Activated CD4-positive, alpha-beta T cell treated with anti-CD3 and anti-CD28 coated beads, Interleukin-2, amount 50 U/mL, for 1 hour (primary cell): ENCODE data around the gene FDXACB1.

Experiments
- DNase-seq: peaks from one replicate; pipeline ENCODE4 v3.0.0-alpha.2; 2020

FDXACB1 gene, protein sequence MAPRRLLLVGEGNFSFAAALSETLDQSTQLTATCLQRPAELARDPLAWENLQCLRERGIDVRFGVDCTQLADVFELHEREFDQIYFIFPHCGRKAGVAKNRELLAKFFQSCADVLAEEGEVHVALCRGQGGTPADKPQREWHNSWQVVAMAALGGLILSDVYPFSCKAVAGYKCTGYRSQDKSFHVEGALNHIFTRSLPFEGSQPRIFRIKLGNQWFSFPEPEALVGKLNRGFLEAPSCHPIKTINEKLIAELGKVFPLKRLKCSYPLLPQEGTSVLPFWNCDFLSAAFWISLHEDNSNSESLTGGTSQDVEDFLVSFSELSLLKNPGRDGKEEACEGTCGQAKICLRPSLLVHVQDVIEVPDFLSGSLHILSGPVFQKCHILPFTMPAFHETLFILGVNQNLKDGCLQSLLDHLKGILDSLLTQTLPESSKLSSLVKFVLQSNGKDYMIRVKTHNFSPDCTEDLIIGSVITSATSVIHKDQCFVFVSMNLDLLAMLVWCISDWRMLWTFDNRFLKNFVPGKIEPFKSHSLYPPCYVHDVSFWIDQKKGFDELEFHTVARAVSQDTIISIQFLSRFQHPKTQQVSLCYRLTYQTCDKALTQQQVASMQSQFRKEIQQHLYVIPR

DNA sequence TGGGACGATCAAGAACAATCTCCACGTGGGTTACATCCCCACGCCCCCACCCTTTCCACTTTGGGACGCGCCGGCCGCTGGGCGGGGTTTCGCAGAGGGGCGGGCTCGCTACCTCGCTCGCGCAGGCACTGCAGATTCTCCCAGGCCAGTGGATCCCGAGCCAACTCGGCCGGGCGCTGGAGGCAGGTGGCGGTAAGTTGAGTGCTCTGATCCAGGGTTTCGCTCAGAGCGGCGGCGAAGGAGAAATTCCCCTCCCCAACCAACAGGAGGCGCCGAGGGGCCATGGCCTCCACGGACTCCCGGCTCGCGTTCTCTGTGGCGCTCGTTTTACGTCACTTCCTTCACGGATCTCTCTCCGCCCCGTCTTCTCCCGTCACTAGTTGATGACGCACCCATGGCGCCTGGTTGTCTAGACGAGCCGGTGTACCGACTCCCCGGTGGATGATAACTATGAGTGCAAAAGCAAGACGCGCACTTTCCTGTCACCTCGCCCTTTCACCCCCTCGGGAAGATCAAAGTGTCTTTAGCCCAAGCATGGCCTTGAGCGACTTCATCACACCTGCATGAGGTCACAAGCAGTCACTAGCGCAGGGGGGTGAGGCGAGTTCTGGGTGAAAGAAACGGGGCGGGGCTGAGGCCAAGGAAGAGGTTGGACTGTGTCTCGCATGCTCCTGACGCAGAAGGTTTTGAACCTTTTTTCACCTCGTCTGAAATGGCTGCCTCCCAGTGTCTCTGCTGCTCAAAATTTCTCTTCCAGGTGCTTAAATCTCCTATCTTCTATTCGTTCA is at the start of gene FDXACB1, which contains the start of gene CFAP68:
Gene FDXACB1 (minus strand): TSS at position 317 of the 788 bp plus-strand sequence. CDS start 33 bp downstream, at position 284.
Gene CFAP68 (plus strand): TSS at position 693 of the 788 bp plus-strand sequence. CDS start 20 bp downstream, at position 713.
- peak; percentile 94 for DNase-seq

DNA sequence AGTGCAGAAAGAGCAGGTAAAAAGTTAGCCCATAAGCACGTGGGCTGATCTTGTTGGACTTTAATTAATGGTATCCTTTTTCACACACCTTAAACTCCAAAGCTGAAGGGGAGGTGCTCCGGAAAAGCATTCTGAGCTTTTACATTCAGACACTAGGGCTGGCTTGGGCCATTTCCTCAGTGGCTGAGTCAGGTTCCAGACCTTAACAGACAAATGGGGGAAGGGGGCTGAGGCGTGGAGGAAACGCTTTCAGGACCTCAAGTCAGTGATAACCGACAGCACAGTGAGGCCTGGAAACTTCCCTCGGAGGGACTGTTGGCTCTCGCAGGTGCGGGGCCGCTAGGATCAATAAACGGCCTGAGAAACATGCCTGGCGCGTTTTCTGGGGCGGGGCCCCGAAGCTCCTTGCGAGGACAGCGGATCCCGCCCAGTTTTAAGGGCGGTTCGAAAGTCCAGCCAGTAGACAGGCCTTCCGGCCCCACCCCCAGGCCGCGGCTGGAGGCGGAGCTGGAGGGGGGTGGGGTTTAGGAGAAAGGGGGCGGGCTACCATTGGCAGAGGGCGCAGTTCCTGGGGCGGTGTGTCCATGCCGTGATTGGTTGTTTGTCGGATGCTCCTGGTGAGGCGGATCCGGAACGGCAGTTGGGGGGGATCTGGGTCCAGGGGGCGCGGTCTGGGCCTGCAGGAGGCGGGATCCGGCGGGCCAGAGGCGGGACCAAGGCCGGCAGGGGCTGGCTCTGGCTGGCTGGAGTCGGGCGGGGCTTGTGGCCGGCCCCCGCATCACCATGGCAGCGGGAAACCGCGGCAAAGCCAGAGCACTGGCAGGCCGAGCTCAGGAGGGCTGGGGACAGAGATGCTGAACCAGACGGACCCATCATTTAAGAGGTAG is 47.8 kb upstream of the FDXACB1 start:
- peak; percentile 92 for DNase-seq

DNA sequence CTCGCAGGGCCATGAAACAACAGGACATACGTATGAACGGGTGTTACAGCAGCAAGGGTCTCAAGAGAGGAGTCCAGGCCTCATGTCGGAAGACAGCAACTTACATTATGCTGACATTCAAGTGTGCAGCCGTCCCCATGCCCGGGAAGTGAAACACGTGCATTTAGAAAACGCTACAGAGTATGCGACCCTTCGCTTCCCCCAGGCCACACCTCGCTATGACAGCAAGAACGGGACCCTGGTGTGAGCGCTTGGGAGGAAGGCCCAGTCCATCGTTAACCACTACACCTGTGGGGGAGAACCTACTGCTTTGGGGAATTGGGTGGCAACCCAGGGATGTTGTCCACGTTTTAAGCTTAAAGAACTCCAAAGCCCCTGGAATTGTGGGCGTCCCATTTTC is 47.0 kb upstream of the FDXACB1 start:
- DNase-seq: no peak

DNA sequence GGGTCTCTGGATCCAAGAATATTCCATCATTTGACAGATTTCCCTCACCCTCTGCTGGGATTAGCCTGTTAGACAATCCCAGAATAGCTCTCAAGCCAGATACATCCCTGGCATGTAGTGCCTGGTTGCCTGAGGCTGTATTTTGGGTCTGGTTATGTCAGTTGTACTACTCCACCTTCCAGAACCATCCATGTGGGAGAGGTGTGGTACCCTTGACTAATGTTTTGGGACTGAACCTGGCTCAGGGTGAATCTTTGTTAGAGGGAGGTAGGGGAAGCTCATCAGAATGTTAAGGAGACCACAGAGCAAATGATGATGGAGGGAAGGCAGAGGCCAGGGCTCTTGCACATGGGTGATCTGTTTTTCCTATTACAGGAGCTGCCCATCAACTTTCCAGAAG is 45.0 kb upstream of the FDXACB1 start:
- no peak for DNase-seq

DNA sequence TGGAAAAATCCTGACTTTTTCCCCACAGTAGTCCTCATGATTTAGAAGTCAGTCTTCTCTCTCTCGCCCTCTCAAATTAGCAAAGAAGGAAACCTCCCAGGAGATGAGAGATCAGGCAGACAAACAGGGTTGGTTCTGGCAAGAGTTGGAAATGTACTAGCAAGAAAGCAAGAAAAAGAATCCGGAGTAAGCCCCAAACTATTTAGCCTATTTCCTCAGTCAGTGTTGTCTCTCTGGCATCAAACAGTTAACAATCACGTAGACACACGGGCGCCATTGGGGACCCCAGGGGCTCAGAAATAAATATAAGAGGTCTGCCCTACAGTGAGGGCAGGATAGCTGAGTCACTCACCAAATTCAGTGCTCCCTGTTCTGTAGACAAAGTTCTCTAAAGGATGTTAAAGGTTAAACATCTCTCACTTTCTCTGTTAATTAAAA is 44.4 kb upstream of the FDXACB1 start:
- no peak for DNase-seq

DNA sequence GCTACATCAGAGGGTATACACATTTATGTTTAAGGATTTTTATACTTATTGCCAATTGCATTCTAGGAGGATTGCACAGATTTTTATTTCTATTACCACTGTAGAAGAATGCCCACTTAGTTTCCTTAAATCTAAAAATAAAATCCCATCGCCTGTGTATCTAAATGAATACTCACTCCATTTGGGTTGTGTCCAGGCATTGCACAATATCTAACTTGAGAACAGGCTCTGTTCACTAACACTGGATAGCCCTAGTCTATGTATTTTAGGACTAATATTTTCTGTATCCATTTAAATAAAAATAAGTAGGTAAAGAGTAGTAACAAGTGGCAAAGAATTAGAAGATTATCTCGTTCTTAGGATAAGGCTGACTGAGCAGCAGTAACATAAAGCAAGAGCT is 43.8 kb upstream of the FDXACB1 start:
- no peak for DNase-seq

DNA sequence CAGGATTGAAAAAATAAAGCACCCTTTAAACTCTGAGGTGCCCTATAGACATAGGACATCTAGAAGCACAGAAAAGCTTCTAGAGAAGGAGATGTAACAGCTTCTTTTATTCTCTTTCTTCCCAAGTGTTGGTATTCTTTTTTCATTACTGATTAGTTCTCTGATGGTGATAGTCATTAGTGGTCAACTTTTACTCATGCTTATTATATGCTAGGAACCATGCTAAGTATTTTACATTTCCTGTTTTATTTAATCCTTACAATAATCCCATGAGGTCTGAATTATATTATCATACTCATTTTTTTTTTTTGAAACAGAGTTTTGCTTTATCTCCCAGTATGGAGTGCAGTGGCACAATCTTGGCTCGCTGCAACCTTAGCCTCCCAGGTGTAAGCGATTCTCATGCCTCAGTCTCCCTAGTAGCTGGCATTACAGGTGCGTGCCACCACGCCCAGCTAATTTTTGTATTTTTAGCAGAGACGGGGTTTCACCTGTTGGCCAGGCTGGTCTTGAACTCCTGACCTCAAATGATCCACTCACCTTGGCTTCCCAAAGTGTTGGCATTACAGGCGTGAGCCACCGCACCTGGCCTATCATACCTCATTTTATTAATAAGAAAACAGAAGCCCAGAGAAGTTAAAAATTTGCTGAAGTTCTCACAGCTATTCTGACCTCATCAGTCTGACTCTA is 42.7 kb upstream of the FDXACB1 start:
- no peak for DNase-seq

DNA sequence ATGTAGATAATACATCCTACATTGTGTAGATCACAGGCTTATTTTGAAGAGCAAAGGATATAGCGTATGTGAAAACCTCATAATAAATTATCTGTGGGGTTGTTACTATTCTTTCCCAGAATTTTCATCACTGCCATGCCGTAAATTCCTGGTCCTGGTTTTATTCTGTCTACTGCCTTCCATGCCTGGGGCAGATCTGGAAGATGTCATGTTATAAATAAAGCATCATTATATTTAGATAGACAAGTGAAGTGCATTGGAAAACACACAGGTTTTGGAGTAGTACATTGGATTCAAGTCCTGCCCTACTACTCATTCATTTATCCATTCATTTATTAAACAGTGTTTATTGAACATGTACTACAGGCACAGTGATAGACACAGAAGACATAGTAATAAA is 41.9 kb upstream of the FDXACB1 start:
- no peak for DNase-seq

DNA sequence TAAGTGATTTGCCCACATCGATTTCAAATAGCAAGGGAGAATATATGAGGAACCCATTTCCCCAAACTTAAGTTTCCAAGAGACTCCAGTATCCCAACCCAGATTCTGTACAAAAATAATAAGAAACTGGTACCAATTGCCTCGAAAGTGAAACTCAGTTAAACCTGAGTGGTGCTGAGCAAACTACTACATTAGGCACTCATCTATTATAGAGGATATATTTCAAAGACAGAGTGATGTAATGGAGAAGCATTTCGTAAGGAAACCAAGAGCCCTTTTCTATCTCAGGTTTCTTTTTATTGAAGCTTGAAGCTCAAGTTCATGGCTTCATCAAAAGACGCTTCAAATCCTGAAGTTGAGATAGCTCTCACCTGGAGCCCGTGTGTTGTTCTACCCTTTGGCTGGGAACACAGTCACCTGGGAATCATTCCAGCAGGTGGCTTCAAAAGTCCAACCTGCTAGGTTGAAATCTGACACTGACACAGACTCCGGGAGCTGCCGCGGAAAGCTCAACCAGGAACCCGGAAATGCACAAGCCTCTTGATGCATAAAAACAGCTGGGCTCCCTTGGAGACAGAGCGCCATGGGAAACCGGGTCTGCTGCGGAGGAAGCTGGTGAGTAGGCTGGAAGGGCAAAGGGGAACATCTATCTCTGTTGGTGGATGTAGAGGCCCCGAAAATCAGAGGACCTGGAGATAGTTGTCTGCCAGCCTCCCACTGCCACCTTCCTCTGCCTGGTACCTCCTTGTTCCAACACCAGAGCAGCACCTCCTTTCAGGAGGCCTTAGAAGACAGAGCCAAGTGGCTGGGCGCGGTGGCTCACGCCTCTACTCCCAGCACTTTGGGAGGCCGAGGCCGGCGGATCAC is 39.7 kb upstream of the FDXACB1 start, which contains the start of gene C11orf52:
Gene C11orf52 (plus strand): TSS at position 524 of the 867 bp plus-strand sequence. CDS start 60 bp downstream, at position 584.
- no peak for DNase-seq

DNA sequence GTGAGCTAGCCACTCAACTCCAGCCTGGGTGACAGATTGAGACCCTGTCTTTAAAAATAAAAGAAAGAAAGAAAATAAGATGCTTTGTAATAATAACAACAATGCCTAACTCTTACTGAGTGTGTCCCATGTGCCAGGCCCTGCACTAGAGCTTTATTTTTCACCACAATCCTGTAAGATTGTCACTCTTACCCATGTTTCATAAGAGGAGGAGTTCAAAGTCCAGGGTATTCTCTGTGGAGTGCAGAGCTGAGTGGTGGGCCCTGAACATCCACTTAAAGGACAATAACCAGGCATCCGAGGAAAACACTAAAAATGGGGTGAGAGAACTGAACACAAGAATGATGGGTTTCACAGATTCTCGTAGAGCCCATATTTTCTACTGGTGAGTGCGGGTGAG is 38.8 kb upstream of the FDXACB1 start:
- DNase-seq: no peak

DNA sequence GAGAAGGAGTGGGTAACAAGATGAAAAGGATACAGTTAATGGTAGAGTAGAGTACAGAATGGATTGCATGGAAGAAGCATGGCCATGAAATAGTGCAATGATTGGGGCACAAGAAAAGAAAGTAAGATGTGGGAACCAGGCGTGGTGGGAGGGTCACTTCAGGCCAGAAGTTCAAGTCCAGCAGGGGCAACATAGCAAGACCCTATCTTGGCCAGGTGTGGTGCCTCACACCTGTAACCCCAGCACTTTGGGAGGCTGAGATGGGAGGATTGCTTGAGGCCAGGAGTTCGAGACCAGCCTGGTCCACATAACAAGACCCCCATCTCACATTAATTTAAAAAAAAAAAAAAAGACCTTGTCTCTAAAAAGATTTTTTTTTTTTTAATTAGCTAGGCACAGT is 38.3 kb upstream of the FDXACB1 start:
- no peak for DNase-seq

DNA sequence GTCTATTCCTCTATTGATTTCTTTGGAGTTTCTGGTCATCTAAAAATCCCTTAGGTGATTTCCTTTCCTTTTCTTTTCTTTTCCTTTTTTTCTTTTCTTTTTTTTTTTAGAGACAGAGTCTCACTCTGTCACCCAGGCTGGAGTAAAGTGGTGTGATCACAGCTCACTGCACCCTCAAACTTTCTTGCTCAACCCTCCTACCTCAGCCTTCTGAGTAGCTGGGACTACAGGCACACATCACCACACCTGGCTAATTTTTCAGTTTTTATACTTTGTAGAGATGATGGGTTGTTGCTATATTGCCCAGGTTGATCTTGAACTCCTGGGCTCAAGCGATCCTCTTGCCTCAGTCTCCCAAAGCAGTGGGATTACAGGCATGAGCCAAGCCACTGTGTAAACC is 37.8 kb upstream of the FDXACB1 start:
- no peak for DNase-seq

DNA sequence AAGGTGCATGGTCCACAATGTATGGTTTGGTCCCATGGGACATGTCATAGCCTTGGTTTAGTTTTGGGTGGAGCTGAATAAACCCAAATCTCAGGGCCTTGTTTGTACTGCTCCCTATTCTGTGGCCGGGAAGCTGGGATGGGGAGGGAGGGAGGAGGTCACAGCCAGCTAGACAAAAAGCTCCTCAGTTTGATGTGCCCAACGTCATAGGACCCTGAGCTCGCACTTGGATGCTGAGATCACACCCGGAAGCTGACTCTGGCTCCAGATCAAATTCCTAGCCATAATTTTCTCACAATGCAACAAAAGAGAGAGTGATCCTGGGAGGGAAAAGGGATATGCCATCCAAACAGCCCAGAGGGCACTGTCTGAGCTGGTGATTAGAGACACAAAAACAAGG is 35.0 kb upstream of the FDXACB1 start:
- no peak for DNase-seq

DNA sequence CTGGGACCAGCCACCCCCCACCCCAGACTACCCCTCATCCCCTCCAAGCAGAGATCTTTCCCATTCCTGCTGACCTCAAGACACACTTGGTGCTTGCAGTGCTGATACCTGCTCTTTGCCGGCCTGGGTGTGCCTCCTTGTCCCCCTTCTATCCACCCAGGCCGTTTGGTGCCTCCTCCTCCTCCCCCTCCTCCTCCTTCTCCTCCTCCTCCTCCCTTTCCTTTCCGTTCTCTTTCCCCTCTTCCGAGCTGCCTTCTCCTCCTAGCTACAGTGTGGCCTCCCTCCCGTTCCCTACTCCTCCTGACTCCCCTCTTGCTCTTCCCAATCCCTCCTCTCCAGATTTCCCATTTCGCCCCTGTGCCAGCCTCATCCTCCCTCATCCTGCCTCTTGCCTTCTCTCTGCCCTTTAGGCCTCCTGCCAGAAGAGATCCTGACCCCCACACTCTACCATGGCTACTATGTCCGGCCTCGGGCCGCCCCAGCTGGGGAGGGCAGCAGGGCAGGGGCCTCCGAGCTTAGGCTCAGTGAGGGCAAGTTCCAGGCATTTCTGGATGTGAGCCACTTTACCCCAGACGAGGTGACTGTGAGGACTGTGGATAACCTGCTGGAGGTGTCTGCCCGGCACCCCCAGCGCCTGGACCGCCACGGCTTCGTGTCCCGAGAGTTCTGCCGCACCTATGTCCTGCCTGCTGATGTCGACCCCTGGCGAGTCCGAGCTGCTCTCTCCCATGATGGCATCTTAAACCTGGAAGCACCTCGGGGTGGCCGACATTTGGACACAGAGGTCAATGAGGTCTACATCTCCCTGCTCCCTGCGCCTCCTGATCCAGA is 34.3 kb upstream of the FDXACB1 start:
- no peak for DNase-seq

DNA sequence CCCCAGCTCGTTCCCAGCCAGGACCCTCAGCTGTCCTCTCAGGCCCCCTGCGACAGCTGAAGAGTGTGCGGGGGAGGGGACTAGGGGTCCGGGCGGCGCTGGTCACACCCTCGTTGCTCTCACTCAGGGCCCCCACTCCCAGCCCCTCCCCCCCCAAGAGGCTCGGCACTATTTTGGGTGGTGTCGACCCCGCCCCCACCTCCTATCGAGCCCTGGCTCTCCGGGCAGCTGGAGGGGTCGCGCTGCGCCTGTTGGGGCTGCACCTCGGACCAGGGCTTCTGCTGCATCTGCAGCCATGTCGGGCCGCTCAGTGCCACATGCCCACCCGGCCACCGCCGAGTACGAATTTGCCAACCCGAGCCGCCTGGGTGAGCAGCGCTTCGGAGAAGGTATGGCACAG is 33.6 kb upstream of the FDXACB1 start, which contains the start of gene HSPB2:
Gene HSPB2 (plus strand): TSS at position 200 of the 400 bp plus-strand sequence. CDS start 96 bp downstream, at position 296.
- no peak for DNase-seq

DNA sequence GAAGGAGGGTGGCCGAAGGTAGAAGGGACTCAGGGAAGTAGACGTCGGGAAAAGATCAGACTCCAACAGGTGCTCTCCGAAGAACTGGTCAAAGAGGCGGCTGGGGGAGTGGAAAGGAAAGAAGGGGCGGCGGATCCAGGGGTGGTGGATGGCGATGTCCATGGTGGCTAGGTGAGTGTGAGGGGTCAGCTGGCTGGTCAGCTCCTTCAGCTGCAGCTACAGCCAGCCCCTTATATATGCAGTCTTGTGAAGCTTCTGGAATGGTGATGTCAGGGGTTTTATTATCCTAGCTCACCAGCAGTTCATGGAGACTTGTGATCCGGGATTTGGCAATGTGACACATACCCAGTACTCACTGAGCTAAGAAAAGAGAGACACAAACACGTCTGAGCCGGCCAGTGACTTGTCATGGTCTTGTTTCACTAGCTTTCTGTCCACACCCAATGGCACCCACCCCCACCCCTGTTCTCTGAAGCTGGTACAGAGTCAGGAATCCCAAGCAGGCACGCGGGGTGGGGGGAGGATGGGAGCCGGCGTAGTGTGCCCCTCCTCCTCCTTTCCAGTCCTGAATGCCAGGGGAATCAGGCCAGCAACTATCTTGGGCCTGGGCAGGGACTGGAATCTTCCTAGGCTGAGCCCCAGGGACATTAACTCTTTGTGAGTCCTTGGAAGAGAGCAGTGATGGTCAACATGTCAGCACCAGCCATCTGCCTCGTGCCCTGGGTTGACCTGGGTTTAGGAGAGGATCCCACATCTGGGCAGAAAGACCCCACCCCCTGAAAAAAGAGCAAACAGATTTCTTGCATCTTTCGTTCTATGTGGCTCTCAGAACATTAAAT is 32.8 kb upstream of the FDXACB1 start, which contains the start of gene CRYAB:
Gene CRYAB (minus strand): TSS at position 208 of the 839 bp plus-strand sequence. CDS start 46 bp downstream, at position 162.
- DNase-seq: no peak

DNA sequence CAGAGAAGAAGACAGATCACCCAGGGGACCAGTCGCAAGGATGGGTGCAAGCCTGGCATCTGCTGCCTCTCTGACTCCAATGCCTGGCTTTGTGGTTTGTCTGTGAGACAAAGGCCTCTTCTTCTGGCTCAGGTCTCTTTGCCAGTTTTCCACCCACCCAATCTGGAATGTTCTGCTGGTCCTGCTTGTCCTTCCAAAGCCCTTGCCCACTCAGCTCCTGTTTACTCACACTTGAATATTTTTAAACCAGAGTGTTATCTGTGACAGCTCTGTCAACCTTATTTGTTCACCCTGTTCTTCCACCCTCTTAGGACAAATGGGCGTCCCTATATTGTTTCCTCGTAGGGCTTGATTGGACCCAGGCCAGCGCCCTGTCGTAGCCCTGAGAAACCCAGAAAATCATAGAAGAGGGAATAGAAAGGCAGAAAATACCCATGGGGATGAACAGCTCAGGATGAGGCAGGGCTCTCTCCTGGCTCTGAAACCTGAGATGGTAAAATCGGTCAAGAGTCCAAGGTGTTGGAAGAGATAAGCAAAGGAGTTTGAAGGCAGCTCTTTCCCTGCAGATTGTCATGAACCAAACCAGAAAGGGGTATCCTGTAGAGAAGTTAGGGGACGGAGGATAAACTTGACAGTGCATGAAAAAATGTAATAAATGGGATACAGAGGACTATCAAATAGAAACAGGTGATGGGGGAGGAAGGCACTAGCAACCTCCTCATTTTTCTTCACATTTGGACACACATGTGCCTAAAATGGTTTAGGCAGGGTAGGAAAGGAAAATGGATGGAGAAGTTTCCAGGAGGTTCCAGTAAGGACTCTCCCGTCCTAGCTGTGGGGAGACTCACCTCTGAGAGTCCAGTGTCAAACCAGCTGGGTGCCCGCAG is 32.0 kb upstream of the FDXACB1 start:
- DNase-seq: no peak
